Measurements from ENCODE around the gene EPHB2.
"Not testable (repeated sequence)": the region's sequence is repeated elsewhere in the genome, so short reads cannot be mapped to it uniquely, and the experiment has no call there.

EPHB2 gene

GRCh38 chr1:22843441-22844183 is 133.0 kb downstream of the EPHB2 start:
- DNase-seq: not testable (repeated sequence)

GRCh38 chr1:22844621-22845020 is 134.0 kb downstream of the EPHB2 start:
- DNase-seq: no peak

GRCh38 chr1:22845398-22845935 is 134.8 kb downstream of the EPHB2 start:
- no peak for DNase-seq

GRCh38 chr1:22846458-22846857 is 135.8 kb downstream of the EPHB2 start:
- DNase-seq: no peak

GRCh38 chr1:22847249-22847648 is 136.6 kb downstream of the EPHB2 start:
- no peak for DNase-seq

- no peak for DNase-seq
Measured at GRCh38 chr1:22847709-22848108, 137.1 kb downstream of the EPHB2 start.

- peak; percentile 47 for DNase-seq
Measured at GRCh38 chr1:22848405-22848804, 137.8 kb downstream of the EPHB2 start.

GRCh38 chr1:22849770-22850169 is 139.1 kb downstream of the EPHB2 start:
- no peak for DNase-seq

- DNase-seq: no peak
Measured at GRCh38 chr1:22850281-22850680, 139.6 kb downstream of the EPHB2 start.

- no peak for DNase-seq
Measured at GRCh38 chr1:22850681-22851080, 140.0 kb downstream of the EPHB2 start.

GRCh38 chr1:22851517-22851916 is 140.9 kb downstream of the EPHB2 start:
- no peak for DNase-seq

GRCh38 chr1:22852144-22852655 is 141.6 kb downstream of the EPHB2 start:
- DNase-seq: no peak

- no peak for DNase-seq
Measured at GRCh38 chr1:22853651-22854185, 143.1 kb downstream of the EPHB2 start.

- DNase-seq: peak; percentile 22
Measured at GRCh38 chr1:22854688-22855565, 144.3 kb downstream of the EPHB2 start.

- DNase-seq: no peak
Measured at GRCh38 chr1:22855668-22856606, 145.3 kb downstream of the EPHB2 start.

GRCh38 chr1:22857661-22858060 is 147.0 kb downstream of the EPHB2 start:
- no peak for DNase-seq

- no peak for DNase-seq
Measured at GRCh38 chr1:22860414-22860800, 149.8 kb downstream of the EPHB2 start.

GRCh38 chr1:22860883-22861385 is 150.3 kb downstream of the EPHB2 start:
- DNase-seq: no peak

GRCh38 chr1:22861764-22862440 is 151.3 kb downstream of the EPHB2 start:
- DNase-seq: peak; percentile 21

GRCh38 chr1:22862752-22863151 is 152.1 kb downstream of the EPHB2 start:
- no peak for DNase-seq

GRCh38 chr1:22863766-22864165 is 153.1 kb downstream of the EPHB2 start:
- DNase-seq: no peak

All from RPMI8226 (cell line).